Hepatocyte (in vitro differentiated cells): ENCODE measurements around the gene GNG7.
"Not testable (repeated sequence)": the region's sequence is repeated elsewhere in the genome, so short reads cannot be mapped to it uniquely, and the experiment has no call there.

Experiments used
- CTCF ChIP-seq: fragments of 200-600 bp; sonication (generic); IDR thresholded peaks from 2 replicates; pipeline ENCODE4 v1.5.1; 2016; ENCODE audit warnings: antibody characterized with exemption, mild to moderate bottlenecking; ENCODE audit not compliant: poor library complexity
- EZH2phosphoT487 ChIP-seq: fragments of 200-600 bp; sonication (generic); IDR thresholded peaks from one replicate; pipeline ENCODE4 v1.6.1; 2018; ENCODE audit warnings: antibody characterized with exemption, mild to moderate bottlenecking, low read depth, moderate library complexity; ENCODE audit not compliant: unreplicated experiment, severe bottlenecking

- not testable (repeated sequence) for TF ChIP-seq CTCF, EZH2phosphoT487
Measured at GRCh38 chr19:2667349-2667748, 35.1 kb downstream of the GNG7 start.
